Suppressor macrophage treated with lipopolysaccharide for 4 hours (primary cell): ENCODE results near the gene SLC25A5.
"Not testable (repeated sequence)": the region's sequence is repeated elsewhere in the genome, so short reads cannot be mapped to it uniquely, and the experiment has no call there.

ENCODE experiments used
- DNase-seq: peaks from one replicate; pipeline ENCODE4 v3.0.0-alpha.2; 2020

Gene SLC25A5

DNA sequence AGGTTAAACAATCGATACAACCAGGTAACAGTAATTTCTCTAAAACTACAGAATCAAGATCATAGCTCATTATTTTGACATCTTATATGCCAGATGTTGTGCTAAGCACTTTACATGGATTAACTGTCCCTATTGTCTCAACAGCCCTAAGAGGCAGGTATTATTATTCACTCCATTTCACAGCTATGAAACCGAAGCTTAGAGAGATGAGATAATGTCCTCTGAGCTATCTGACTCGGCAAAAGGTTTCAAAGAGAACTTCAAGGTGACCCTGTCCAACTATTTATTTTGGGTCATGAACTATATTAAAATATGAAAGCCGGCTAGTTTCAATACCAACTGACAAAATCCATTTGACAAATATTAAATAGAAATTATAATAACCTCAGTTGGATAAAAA is 10.3 kb downstream of the SLC25A5 start:
- DNase-seq, result no peak

- no peak for DNase-seq
Measured at GRCh38 chrX:119479845-119480244, 11.6 kb downstream of the SLC25A5 start.

GRCh38 chrX:119481323-119481801 is 13.1 kb downstream of the SLC25A5 start:
- no peak for DNase-seq

DNA sequence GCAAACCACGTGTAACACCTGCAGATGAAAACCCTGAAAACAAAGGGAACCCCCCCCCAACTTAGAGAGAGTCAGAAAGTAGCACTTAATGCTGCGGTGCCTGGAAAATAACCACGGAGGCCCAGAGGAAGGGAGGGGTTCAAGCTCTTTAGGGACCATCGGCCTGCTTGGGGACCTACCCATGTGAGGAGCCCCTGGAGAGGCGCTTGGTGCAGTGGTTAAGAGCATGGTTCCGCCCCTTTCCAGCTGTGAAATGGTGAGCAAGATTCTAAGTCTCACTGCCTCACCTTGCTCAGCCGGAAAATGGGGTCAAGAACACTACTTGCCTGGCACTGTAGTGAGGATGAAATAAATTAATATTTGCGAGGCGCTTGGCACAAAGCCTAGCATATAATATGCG is 13.8 kb downstream of the SLC25A5 start:
- DNase-seq, result no peak

DNA sequence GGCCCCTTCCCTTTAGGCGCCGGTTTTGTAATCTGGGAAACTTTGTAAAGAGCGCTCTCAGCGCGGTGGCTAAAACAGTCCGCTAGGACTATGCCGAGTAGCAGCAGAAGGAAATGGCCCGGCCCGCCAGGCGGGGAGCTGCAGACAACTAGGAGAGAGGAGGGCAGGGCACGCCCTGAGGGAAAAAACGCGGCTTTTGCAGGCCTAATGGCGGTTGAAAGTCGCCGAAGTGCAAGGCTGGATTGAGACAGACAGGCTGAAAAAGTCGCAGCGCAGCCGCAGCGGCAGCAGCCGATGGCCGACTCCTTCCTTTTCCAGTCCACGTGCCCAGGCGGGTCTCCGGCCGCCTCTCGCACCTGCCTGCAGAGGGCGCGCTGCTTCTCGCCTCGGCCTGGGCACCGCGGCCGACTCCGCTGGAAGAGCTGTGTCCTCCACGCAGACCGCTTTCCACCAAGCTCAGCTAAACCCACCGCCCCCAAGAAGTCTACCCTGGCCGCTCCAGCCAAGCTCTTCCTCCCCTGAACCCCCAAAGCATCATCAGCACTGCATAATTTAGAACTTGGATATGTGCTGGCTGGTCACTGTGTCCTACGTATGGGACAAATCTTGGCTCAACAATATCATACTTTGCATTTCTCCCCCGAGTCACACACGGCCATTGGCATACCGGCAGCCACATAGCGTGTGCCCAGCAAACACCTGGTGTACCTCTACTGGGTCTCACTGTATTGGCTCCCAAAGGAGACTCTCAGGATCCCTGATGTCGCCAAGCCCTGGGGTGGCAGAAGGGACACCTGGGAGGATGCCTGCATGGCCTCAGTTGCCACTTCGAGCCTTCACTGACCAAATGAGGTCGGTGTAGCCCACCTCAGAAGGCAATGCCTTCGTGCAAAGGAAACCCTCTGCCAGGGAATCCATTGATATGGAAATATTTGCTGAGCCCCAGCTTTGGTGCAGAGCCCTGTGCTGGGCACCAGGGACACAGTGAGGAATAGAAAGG is 14.5 kb downstream of the SLC25A5 start:
- DNase-seq, result peak; percentile 73

DNA sequence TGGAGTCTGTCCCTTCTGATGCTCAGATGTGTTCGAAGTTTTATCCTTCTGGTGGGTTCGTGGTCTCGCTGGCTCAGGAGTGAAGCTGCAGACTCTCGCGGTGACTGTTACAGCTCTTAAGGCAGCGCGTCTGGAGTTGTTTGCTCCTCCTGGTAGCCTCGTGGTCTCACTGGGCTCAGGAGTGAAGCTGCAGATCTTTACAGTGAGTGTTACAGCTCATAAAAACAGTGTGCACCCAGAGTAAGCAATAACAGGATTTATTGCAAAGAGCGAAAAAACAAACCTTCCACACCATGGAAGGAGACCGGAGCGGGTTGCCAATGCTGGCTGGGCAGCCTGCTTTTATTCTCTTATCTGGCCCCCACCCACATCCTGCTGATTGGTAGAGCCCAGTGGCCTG is 18.5 kb downstream of the SLC25A5 start:
- no peak for DNase-seq

- DNase-seq, result not testable (repeated sequence)
Measured at GRCh38 chrX:119487766-119488165, 19.5 kb downstream of the SLC25A5 start.

GRCh38 chrX:119488749-119489148 is 20.5 kb downstream of the SLC25A5 start:
- DNase-seq, result peak; percentile 49

DNA sequence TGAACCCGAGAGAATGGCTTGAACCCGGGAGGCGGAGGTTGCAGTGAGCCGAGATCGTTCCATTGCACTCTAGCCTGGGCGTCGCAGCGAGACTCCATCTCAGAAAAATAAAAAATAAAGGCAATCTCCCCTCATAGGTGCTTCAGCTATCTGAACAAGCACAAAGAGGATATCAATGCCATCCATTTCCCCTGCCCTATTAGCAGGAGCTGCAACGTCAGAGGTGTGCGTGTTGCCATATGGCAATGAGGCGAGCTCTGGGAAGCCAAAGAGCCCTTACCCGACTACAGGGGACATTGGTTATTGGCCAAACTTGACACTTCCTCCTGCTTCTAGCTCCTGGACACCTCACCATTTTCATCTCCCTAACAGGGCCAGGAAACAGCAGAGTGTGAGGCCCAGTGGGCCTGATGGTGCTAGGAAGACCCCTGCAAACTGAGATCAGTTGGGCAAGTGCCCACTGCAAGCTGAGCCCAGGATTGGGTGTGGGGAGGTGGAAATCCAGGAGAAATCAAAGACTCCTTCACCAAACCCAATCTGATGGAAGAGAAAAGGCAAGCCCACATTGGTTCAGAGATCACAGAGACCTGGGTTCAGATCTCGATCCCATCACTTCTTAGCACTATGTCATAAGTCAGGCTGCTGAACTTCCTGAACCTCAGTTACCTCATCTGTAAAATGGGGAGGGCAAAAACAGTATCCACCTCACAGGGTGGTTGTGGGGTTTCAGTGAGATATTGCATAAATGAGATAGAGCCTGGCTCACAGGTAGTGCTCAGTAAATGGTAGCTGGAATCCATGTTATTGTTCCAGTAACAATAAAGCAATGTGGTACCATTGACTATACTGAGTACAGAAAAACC is 21.2 kb downstream of the SLC25A5 start:
- no peak for DNase-seq

DNA sequence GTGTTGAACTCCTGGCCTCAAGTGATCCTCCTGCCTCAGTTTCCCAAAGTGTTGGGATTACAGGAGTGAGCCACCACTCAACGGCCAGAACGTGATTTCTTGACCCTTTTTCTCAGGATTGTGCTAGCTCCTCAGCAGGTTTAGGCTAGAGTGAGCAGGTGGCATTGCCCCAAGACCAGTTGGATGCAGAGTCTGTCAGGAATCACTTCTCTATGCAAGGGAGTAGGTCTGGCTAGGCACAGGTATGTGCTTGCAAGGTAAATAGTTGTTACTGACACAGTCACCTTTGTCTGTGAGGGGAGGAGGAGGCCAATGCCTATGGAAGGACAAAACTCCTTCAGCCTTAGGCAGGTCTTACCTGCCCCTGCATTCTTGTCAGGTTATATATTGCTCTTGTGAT is 24.2 kb downstream of the SLC25A5 start:
- DNase-seq, result no peak

GRCh38 chrX:119493851-119494495 is 25.7 kb downstream of the SLC25A5 start:
- DNase-seq, result not testable (repeated sequence)

DNA sequence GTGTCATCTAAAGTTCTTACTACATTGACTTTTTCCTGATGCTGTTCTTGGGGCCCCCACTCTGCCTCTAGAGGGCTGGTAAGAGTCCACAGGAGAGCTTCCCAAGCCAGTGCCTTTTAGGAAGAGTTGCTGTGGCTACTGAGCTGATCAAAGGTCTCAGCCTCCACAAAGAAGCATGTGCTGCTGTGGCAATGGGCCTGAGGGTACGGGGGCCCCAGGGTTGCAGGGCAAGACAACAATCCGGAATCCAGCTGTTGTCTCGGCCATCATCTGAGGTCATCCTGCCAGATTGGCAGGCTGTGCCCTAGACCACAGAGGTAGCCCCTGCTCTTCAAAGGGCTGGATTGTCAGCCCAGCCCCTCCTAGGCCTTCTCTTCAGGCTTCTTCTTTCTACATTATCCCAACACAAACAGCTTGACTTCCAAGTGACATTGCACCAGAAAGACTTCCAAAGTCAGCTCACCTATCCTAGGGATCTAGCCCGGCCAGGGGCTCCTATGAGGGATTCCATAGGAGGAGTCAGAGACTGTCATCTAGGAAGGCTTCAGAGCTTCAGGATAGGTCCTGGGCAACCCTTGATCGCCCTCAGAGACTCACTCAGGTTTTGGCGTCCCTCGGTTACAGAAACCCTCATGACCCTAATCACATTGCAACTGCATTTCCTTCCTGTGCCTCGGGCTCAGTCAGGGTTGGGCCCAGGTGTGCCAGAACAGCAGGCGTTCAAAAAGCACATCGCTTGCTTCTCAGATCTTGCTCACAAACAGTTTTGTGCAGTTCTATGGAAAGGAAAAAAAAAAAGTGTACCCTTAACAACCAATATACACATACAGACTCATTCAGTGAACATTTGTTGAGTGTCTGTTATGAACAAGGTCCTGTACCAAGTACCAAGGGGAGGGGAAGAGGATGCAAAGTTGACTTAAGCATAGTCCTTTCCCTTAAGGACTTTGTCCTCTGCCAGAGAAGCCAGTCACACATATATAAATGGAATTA is 27.8 kb downstream of the SLC25A5 start:
- DNase-seq, result no peak

- no peak for DNase-seq
Measured at GRCh38 chrX:119497185-119497584, 28.9 kb downstream of the SLC25A5 start.

- DNase-seq, result no peak
Measured at GRCh38 chrX:119500061-119500800, 32.0 kb downstream of the SLC25A5 start.

GRCh38 chrX:119501511-119502148 is 33.4 kb downstream of the SLC25A5 start:
- DNase-seq, result no peak

DNA sequence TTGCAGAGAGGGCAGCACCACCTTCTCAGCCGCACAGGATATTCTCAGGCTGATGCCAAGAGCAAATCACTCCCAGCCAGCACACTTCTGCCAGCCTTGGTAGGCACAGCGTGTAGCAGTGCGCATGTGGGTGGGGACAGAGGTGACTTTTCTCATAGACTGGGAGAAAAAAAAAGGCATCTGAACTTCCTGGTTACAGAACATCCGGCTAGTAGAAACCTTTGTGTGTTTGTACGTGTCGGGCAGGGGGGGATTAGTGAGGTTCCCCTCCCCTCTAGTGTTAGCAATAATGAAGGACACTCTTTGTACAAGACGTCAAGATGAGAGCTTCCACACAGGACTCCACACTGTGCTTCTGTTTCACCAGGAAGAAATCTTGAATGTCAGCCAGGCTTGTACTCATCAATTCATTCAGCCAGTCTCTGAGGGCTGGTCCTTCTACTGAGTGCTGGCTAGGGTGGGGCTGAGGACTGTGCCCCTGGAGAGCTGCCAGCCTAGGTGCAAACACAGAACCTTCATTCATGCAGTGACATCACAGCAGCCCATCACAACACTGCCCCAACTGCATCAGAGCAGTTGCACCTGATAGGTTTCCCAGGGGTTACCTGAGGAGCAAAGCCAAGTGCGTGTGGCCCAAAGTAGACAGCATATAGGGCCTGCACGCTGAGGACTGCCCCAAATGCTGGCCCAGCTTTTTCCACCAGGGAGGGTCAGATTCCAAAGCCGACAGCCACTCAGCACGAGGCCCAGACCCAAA is 34.7 kb downstream of the SLC25A5 start:
- DNase-seq, result no peak

DNA sequence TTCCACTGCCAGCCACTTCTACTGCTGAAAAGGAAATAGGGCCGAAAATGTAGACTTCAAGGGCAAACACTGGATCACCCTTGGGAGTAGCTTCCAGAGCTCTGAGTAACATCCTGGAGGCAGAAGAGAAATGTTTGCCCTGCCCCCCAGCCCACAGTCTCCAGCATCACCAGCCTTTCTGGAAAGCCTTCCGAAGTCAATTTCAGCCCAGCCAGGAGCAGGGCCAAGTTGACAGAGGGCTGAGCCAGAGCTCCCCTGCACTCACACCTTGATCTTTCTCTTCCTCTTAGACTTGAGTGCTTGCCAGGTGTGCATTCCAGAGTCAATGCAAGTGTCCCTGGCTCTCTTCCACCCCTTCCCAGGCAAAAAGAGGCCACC is 35.2 kb downstream of the SLC25A5 start:
- DNase-seq, result no peak

- DNase-seq, result not testable (repeated sequence)
Measured at GRCh38 chrX:119505145-119505544, 36.9 kb downstream of the SLC25A5 start.

DNA sequence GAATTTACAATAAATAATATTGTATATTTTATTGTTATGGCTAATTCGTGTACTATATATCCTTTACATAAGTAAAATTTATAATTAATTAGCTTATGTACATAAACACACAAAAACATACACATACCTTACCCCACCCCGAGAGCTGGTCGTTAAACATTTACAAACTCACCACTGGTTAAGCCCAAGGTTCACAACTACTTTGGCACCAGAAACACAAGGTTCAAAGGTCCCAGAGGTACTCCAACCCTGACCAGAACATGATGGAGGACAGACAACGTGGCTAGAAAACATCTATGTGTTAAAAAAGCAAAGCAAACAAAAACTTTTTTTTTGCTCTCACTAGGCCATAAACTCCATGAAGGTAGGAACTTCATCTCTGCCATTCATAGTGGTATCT is 37.7 kb downstream of the SLC25A5 start:
- DNase-seq, result no peak

GRCh38 chrX:119507206-119507605 is 39.0 kb downstream of the SLC25A5 start:
- DNase-seq, result no peak
